UCSD-AML1 (cell line): ENCODE data around the gene NKTR.

Experiments
- DNase-seq: peaks from one replicate; lab custom pipeline; 2025; ENCODE audit not compliant: unreplicated experiment; lab: John Stamatoyannopoulos, UW

The NKTR gene

GRCh38 chr3:42680271-42680670 is 79.8 kb downstream of the NKTR start:
- DNase-seq, result no peak

DNA sequence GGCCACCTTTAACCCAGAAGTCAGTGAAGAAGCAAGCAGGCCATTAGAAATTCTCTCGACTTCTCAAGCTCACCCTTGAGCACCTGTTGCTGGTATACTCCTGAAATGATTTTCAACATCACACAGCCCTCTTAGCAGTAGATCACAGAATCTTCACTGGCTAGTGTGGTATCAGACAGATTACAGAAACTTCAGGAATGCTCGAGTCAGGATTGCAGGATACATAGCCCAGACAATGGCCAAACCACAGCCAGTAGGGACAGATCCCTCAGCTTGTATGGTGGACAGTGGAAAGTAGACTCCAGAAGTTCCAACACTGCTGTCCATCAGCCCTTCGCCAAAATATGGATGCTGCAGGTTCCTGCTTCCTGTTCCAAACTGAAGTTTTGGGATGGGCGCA is 80.3 kb downstream of the NKTR start:
- DNase-seq, result no peak

DNA sequence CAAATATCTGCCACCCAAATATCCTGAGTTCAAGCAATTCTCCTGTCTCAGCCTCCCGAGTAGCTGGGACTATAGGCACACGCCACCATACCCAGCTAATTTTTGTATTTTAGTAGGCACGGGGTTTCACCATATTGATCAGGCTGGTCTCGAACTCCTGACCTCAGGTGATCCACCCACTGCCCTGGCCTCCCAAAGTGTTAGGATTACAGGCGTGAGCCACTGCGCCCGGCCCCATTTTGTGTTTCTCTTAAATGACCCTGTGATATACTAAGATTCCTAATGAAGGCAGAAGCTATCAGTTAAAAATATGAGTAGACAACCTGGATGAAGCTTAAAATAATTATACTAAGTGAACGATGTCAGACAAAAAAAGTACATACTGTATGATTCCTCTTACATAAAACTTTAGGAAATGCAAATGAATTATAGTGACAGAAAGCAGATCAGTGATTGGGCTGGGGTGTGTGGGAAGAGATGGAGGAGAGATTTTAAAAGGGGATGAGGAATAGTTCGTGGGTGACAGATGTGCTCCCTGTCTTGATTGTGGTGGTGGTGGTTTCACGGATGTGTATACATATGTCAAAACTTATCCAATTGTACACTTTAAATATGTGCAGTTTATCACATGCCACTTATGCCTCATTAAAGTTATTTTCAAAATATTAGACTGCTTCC is 81.0 kb downstream of the NKTR start:
- DNase-seq, result no peak

DNA sequence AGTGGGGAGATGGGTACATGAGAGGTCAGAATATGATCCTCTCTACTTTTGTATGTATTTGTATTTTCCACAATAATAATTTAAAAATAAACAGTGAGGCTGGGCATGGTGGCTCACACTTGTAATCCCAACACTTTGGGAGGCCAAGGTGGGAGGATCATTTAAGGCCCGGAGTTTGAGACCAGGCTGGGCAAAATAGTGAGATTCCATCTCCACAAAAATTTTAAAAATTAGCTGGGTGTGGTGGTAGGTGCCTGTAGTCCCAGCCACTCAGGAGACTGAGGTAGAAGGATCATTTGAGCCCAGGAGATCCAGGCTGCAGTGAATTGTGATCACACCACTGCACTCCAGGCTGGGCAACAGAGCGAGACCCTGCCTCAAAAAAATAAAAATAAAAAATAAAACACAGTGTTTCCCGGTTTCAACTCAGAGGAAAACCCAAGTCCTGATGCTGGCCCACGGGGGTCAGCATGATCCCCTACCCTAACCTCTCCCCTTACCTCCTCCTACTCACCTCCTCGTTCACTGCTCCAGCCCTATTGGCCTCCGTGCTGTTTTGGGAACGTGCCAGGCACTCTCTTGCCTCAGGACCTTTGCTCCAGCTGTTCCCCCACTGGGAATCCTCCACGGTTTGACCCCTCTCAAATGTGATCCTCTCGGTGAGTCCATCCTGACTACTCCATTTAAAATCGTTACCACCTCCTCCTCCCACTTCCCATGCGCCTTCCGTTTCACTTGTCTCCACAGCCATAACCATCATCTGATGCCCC is 82.0 kb downstream of the NKTR start:
- no peak for DNase-seq

- no peak for DNase-seq
These were observed 83.6 kb downstream of the NKTR start for GRCh38 chr3:42683875-42684598.

DNA sequence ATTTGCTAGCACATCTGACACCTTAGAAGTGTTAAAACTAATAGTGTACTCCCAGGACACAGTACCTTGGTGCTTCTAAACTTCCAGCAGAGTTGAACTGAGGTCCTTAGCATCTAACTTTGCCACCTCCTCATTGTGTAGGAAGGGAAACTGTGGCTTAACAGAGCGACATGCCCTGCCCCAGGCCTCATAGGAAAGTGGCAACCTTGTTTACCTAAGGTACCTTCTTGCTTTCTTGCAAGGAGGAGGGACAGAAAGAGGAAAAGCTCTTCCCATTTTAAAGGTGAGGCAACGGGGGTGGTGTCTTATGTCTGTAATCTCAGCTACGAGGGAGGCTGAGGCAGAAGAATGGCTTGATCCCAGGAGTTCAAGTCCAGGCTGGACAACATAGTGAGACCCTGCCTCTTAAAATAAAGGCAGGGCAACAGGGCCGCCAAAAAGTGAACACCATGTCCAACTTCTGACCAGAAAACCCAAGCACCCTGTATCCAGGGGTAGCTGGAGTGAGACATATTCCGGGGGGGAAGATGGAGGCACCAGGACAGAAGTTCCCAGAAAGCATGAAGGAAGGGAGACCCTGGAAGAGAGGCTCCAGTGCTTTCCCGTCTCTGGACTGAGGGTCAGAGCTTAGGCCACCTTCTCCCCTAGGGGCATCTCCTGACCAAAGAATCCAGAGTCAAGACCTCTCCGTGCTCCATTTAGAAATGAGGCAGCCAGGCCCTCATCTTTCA is 84.3 kb downstream of the NKTR start:
- no peak for DNase-seq

DNA sequence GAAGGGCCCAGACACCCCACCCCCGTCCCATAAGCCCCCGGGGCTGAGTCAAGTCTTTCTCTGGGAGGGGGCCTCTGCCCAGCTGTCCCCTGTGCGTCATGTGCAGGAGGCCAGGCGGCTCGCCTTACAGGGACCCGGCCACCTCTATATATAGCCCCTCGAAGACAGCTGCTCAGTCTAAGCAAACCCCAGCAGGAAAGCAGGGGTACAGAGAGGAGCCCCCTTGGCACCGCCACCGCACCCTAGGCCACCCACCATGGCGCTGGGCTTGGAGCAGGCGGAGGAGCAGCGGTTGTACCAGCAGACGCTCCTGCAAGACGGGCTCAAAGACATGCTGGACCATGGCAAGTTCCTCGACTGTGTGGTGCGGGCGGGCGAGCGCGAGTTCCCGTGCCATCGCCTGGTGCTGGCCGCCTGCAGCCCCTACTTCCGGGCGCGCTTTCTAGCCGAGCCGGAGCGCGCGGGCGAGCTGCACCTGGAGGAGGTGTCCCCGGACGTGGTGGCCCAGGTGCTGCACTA is 84.9 kb downstream of the NKTR start, which contains the start of gene KLHL40:
KLHL40 (plus strand) TSS at position 175 of the 519 bp plus-strand sequence; CDS start at position 257, 82 bp downstream.
- DNase-seq, result no peak

GRCh38 chr3:42685891-42686820 is 85.7 kb downstream of the NKTR start:
- DNase-seq, result no peak

- DNase-seq, result no peak
These were observed 86.6 kb downstream of the NKTR start for GRCh38 chr3:42686832-42687650.

GRCh38 chr3:42688016-42688415 is 87.5 kb downstream of the NKTR start:
- DNase-seq, result no peak

DNA sequence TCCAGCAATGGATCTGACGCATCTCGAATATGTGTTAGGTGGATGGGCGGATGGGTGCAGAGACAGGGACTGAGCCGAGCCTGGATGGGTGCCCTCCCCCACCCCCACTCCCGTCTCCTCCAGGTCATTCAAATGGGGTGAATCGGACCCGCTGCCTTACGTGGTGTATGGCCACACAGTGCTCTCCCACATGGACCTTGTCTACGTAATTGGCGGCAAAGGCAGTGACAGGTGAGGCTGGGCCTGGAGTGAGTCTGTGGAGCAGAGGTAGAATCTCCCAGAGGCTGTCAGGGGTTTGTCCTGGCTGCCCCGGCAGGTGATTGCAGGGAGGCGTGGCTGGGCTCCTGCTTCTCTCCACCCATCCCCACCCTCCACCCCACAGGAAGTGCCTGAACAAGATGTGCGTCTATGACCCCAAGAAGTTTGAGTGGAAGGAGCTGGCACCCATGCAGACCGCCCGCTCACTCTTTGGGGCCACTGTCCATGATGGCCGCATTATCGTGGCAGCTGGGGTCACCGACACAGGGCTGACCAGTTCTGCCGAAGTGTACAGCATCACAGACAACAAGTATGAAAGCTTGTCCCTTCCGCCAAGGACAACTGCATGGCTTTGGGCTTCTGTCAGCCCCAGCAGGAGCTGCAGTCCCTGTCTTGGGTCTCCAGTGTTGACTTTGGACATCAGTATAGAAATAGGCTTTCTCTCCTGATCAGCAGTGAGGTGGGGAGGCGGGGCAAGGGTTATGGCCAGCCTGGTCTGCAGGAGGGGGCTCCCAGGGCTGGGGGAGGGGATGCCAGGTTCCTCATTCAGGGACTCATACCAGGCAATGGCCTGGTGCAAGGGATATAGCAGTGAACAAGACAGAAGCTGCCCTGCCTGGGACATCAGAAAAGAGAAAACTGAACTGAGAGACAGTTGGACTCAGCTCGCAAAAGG is 88.3 kb downstream of the NKTR start:
- DNase-seq, result no peak

- DNase-seq, result no peak
These were observed 89.0 kb downstream of the NKTR start for GRCh38 chr3:42689421-42690014.

DNA sequence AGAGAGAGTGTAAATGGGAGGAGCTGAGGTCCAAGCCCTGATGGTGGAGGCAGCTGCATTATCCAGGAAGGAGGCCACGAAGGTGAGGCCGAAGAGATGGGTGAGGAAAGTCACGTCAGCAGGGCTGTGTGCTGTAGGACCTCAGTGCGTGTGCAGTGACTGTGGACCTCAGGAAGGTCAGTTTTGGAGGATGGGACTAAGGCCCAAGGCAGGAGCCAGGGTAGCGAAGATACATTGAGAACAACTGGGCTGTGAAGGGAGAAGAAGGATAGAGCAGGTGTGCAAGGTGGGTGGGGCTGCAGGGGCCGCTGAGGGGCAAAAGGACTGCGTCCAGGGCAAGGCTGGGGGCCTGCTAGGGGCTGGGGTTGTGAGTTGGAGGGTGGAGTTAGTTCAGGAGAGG is 89.7 kb downstream of the NKTR start:
- DNase-seq, result no peak

GRCh38 chr3:42690766-42691680 is 90.5 kb downstream of the NKTR start:
- DNase-seq, result no peak

- no peak for DNase-seq
These were observed 91.6 kb downstream of the NKTR start for GRCh38 chr3:42691816-42692666.
